Omental fat pad (tissue), 4 donors: ENCODE measurements around the gene DBNL. TPM values are rescaled to one million over a fixed set of nuclear protein-coding genes. Genes with fewer than 3 reads are reported as not detected.
"Not testable (repeated sequence)": the region's sequence is repeated elsewhere in the genome, so short reads cannot be mapped to it uniquely, and the experiment has no call there.

Experiments
- ATAC-seq: fragments of 150-250 bp; one replicate; pipeline ENCODE4 v1.9.1; 2016; ENCODE audit warnings: mild to moderate bottlenecking, moderate library complexity; ENCODE audit not compliant: low FRiP score
- DNase-seq: peaks from one replicate; pipeline ENCODE4 v3.0.0-alpha.2; 2019; ENCODE audit warnings: low spot score
- CTCF ChIP-seq, 3 donors: fragments of 450-650 bp; IDR thresholded peaks; one replicate each; pipeline ENCODE4 v1.5.1; 2016 to 2017; ENCODE audit warnings: antibody characterized with exemption in 3 of 3, mild to moderate bottlenecking in 3 of 3, moderate library complexity in 2 of 3
- total RNA-seq, 4 donors: library from RNA; depleted of rRNA; stranded (reverse); fragments of >200 nt; gene quantifications; one replicate each; pipeline ENCODE4 v1.1.0, GENCODE V29; 2016

The DBNL gene
- 100 to 1,000 TPM; 106 to 160 (median 127) TPM for total RNA-seq

- peak; percentile 89 for ATAC-seq
- TF ChIP-seq CTCF (IDR thresholded peaks at IDR 0.05): no peak
- peak; percentile 82 for DNase-seq
These were observed at the start of gene DBNL for GRCh38 chr7:44044315-44045225. Gene DBNL, plus strand, starts transcription at chr7:44044702. Its CDS starts 36 bp downstream, at chr7:44044738.

GRCh38 chr7:43997532-43997931 is 47.0 kb upstream of the DBNL start, which contains the start of gene SPDYE1:
Gene SPDYE1, plus strand, starts transcription at chr7:43997897. Its CDS starts 2,053 bp downstream, at chr7:43999950.
- not testable (repeated sequence) for DNase-seq, ATAC-seq

GRCh38 chr7:44012081-44012480 is 32.4 kb upstream of the DBNL start:
- not testable (repeated sequence) for ATAC-seq, DNase-seq

- DNase-seq, ATAC-seq: not testable (repeated sequence)
These were observed 29.4 kb upstream of the DBNL start for GRCh38 chr7:44015090-44015489.

GRCh38 chr7:44018857-44019807 is 25.4 kb upstream of the DBNL start:
- ATAC-seq (peak; percentile 98), DNase-seq (peak; percentile 85)
- TF ChIP-seq CTCF (IDR thresholded peaks at IDR 0.05): peak in 1 of 3 donors; percentile 10

GRCh38 chr7:44019825-44020224 is 24.7 kb upstream of the DBNL start:
- not testable (repeated sequence) for ATAC-seq

GRCh38 chr7:44022069-44022468 is 22.4 kb upstream of the DBNL start:
- DNase-seq, ATAC-seq: not testable (repeated sequence)

More at GRCh38 chr7:44019825-44020224, 24.7 kb upstream of the DBNL start:
- DNase-seq: not testable (repeated sequence)

GRCh38 chr7:44022796-44023467 is 21.6 kb upstream of the DBNL start:
- DNase-seq, ATAC-seq: not testable (repeated sequence)

GRCh38 chr7:44029433-44029832 is 15.1 kb upstream of the DBNL start:
- not testable (repeated sequence) for DNase-seq, ATAC-seq

- ATAC-seq: peak; percentile 28
- DNase-seq: not testable (repeated sequence)
These were observed 14.5 kb upstream of the DBNL start for GRCh38 chr7:44030029-44030428.

GRCh38 chr7:44031319-44031718 is 13.2 kb upstream of the DBNL start:
- not testable (repeated sequence) for DNase-seq, ATAC-seq

- not testable (repeated sequence) for DNase-seq, ATAC-seq
These were observed 12.5 kb upstream of the DBNL start for GRCh38 chr7:44032031-44032430.

GRCh38 chr7:44033971-44034844 is 10.3 kb upstream of the DBNL start:
- ATAC-seq, DNase-seq: not testable (repeated sequence)

- DNase-seq, ATAC-seq: not testable (repeated sequence)
These were observed 8.1 kb upstream of the DBNL start for GRCh38 chr7:44036364-44036763.

GRCh38 chr7:44037951-44038350 is 6.6 kb upstream of the DBNL start:
- not testable (repeated sequence) for ATAC-seq, DNase-seq
